SIG-M5 treated with dmso at 0.1 percent for 504 hours (cell line): ENCODE measurements around the gene CNIH4.
A peak's percentile ranks its signal among the peaks of the same experiment; 100 is the strongest.
"Not testable (repeated sequence)": the region's sequence is repeated elsewhere in the genome, so short reads cannot be mapped to it uniquely, and the experiment has no call there.

Experiments used
- DNase-seq: peaks from one replicate; lab custom pipeline; 2025; ENCODE audit not compliant: unreplicated experiment; lab: John Stamatoyannopoulos, UW

The CNIH4 gene

DNA sequence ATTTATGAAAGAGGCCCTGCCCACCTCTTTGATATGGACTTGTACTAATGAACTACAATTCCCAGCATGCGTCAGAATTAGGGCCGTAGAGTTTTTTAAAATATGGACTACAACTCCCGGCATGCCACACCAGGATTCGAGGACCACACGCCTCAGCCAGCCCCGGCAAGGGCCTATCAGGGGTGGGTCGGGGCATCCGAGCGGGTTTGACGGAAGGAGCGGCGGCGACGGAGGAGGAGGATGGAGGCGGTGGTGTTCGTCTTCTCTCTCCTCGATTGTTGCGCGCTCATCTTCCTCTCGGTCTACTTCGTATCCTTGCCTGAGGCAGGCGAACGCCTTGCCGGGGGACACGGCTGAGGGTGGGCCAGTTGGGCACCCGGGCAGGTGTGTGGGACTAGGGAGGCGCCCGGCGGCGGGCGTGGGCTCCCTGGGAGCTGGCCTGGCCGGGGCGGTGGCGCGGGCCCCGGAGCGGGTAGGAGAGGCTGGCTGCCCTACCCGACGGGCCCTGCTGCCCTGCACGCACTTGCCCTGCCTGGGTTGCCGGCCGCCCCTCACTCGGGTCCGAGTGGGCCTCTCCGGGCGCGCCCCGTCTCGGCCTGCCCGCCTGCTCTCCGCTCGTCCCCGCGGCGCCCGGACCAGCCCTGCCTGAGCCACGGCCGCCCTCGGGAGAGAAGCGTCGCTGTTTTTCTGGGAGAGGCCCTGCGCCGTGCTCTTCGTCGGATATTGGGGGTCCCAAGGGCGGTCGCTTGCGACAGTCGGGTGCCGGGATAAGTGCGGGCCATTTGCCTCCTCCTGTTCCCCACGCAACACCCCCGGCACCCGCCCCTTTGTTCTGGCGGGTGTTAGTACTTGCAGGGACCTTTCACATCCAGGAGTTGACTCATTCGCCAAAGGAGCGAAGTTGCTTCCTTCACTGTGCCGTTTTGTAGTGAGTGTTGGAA, at the start of gene CNIH4:
Gene CNIH4 (plus strand): TSS at position 195 of the 941 bp plus-strand sequence. CDS start 46 bp downstream, at position 241.
- peak; percentile 99 for DNase-seq

- DNase-seq: no peak
These were observed 48.6 kb upstream of the CNIH4 start for GRCh38 chr1:224308064-224308463.

- not testable (repeated sequence) for DNase-seq
These were observed 45.2 kb upstream of the CNIH4 start for GRCh38 chr1:224311503-224311902.

DNA sequence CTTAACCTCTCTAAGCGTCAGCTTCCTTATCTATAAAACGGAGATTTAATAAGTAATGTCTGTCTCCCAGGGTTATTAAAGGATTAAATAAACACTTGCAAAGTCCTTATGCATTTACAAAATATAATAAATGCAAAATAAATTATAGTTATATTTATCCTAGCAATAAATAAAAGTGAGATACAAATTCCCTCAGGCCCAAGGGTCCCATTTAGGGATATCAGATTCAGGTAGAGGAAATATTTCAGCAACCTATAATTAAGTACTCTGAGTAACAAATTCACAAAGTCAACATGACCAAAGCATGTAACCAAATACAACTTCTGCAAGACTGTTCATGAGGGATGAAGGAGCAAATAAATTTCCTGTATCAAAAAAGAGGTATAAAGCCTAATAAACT, 44.7 kb upstream of the CNIH4 start:
- no peak for DNase-seq

- no peak for DNase-seq
These were observed 39.2 kb upstream of the CNIH4 start for GRCh38 chr1:224317383-224318045.

DNA sequence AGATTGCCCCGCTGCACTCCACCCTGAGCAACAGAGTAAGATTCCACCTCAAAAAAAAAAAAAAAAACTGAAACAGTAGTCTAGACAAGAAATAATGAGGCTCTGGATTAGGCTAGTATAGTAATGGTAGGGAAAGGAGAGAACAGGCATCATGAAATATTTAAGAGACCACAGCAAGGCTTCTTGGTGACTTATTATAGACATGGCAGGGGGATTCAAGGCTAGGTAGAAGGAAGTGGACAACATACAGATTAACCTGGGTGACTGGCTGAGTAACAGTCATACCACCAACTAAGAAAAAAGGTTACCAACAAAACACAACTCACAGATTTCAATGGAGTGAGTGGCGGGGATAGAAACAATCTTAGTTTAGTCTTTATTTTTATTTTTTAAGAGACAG, 35.0 kb upstream of the CNIH4 start:
- no peak for DNase-seq

DNA sequence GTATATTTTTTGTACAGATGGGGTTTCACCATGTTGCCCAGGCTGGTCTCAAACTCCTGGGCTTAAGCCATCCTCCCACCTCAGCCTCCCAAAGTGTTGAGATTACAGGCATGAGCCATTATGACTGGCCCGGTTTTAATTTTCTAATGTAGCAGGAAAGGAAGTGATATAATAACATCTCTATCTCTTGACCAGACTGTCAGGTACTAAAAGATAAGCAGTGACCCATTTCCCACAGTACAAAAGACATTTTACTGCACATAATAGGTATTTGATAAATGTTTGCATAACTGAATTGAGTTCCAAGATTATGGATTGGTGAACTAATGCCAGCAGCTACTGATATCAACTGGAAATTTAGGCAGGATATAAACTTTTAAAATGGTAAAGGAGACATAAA, 30.7 kb upstream of the CNIH4 start:
- no peak for DNase-seq

DNA sequence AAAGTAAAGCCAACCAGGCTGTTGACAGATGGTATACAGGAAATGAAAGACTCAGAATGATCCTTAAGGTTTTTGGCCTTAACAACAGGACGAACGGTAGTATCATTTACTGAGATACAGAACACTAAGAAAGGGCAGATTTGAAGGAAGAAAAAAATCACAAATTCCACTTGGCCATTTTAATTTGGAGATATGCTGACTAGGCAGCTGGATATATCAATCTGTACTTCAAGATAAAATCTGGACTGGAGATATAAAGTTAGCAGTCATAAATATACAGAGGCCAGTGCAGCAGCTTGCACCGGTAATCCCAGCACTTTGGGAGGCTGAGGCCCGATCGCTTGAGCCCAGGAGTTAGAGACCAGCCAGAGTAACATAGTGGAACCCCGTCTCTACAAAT, 28.0 kb upstream of the CNIH4 start:
- no peak for DNase-seq

GRCh38 chr1:224329484-224329841, 27.2 kb upstream of the CNIH4 start:
- no peak for DNase-seq

GRCh38 chr1:224329842-224330753, 26.6 kb upstream of the CNIH4 start, which contains the start of gene NVL:
TSS of gene NVL (minus strand) at chr1:224330172. CDS start at chr1:224330127, 45 bp downstream.
- peak; percentile 94 for DNase-seq

DNA sequence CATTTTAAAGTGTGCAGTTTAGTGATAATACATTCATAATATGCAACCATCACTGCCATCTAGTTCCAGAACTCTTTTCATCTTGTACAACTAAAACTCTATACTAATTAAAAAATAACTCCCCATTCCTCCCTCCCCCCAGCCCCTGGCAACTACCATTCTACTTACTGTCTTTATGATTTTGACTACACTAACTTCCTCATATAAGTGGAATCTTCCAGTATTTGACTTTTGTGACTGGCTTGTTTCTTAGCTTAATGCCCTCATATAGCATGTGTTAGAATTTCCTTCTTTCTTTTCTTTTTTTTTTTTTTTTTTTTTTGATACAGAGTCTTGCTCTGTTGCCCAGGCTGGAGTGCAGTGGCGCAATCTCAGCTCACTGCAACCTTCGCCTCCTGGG, 25.4 kb upstream of the CNIH4 start:
- peak; percentile 34 for DNase-seq

GRCh38 chr1:224331824-224332223, 24.9 kb upstream of the CNIH4 start:
- DNase-seq: no peak

- peak; percentile 95 for DNase-seq
These were observed 23.3 kb upstream of the CNIH4 start for GRCh38 chr1:224333309-224333926.

DNA sequence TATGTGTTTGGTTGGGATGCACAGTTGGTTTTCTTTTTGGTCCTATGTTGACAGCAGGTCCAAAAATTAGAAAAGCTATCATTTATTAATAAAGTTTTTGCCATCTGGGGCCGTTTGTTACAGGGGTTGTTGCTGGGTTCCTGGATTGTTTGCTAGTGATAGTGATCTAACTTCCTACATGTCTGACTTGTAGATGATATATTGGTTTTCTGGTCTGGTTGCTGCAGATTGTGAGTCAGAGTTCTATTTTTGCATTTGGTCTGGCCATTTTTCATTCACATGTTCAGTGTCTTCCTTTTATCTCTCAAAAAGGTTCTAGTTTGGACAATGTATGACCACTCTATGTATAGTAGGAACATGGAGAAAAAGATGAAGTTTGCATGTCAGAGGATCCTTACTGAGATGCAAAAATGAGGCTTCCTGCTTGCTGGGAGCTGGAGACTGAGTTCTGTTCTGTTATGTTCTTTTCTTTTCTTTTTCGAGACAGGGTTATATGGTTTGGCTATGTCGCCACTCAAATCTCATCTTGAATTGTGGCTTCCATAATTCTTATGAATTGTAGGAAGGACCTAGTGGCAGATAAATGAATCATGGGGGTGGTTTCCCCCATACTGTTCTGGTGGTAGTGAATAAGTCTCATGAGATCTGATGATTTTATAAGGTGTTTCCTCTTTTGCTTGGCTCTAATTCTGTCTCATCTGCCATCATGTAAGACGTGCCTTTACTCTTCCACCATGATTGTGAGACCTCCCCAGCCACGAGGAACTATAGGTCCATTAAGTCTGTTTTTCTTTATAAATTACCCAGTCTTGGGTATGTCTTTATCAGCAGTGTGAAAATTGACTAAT, 22.5 kb upstream of the CNIH4 start:
- peak; percentile 86 for DNase-seq

- DNase-seq: peak; percentile 99
These were observed 18.4 kb upstream of the CNIH4 start for GRCh38 chr1:224338150-224338838.

- no peak for DNase-seq
These were observed 17.1 kb upstream of the CNIH4 start for GRCh38 chr1:224339442-224340033.

DNA sequence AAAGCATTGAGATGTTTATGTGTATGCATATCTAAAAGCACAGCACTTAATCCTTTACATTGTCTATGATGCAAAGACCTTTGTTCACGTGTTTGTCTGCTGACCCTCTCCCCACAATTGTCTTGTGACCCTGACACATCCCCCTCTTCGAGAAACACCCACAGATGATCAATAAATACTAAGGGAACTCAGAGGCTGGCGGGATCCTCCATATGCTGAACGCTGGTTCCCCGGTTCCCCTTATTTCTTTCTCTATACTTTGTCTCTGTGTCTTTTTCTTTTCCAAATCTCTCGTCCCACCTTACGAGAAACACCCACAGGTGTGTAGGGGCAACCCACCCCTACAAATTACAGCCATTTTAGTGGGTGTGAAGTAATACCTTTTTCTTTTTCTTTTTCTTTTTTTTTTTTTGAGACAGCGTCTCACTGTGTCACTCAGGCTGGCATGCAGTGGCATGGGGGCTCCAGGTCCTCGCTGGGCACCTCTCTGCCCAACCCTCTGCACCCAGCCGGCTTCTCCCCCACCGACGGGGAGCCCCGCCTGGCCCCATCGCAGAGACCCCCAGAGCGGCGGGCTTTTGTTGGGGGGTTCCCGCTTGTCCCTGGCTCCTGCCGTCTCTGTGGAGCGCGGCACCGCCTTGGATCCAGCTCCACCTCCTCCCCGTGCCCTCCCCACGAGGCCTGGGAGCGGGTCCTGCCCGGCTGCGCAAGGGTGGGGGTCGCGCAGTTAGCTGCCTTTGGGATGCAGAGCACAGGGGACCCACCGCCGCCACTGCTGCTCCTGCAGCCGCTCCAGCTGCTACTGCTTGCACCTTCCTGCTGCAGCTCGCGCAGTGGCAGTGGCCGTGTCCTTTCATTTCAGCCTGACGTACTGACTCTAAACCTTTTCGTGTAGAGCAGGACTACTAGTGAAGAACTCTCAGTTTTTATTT, 16.0 kb upstream of the CNIH4 start:
- DNase-seq: not testable (repeated sequence)

DNA sequence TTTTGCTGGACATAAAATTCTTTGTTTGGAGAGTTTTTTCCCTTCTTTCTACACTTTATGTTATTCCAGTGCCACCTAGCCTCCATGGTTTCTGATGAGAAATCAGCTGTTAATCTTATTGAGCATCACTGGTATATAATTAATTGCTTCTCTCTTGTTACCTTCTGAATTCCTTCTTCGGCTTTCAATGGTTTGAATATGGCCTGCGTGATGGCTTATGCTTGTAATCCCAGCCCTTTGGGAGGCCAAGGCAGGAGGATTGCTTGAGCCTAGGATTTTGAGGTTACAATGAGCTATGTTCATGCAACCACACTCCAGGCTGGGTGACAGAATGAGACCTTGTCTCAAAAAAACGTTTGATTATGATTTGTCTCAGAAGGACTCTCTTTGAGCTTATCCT, 13.0 kb upstream of the CNIH4 start:
- DNase-seq: no peak
